HG03135 (cell line): ENCODE measurements around the gene SEPHS2.

Source experiments
- ATAC-seq: cut with Tn5 transposase; IDR thresholded peaks from one replicate; pipeline ENCODE4 v1.9.1; 2021; ENCODE audit warnings: mild to moderate bottlenecking, moderate library complexity; ENCODE audit not compliant: unreplicated experiment

SEPHS2 gene

GRCh38 chr16:30430428-30430970, 15.2 kb downstream of the SEPHS2 start:
- ATAC-seq, result peak; percentile 7

- ATAC-seq, result peak; percentile 95
These were observed 15.8 kb downstream of the SEPHS2 start, which contains the start of gene DCTPP1 for GRCh38 chr16:30429678-30430427. TSS of gene DCTPP1 (minus strand) at chr16:30430030. CDS start at chr16:30429980, 50 bp downstream.

- ATAC-seq, result peak; percentile 7
These were observed 16.3 kb downstream of the SEPHS2 start for GRCh38 chr16:30429418-30429677.

GRCh38 chr16:30428055-30428454, 17.6 kb downstream of the SEPHS2 start:
- ATAC-seq, result no peak

- no peak for ATAC-seq
These were observed 24.7 kb downstream of the SEPHS2 start for GRCh38 chr16:30421010-30421409.

- ATAC-seq, result no peak
These were observed 27.1 kb downstream of the SEPHS2 start for GRCh38 chr16:30418350-30419181.

- ATAC-seq, result peak; percentile 74
These were observed 27.9 kb downstream of the SEPHS2 start for GRCh38 chr16:30417529-30418349.

- no peak for ATAC-seq
These were observed 28.8 kb downstream of the SEPHS2 start for GRCh38 chr16:30416624-30417528.

- no peak for ATAC-seq
These were observed 29.5 kb downstream of the SEPHS2 start for GRCh38 chr16:30416047-30416603.

GRCh38 chr16:30414159-30414558, 31.5 kb downstream of the SEPHS2 start:
- ATAC-seq, result no peak

GRCh38 chr16:30413112-30413806, 32.4 kb downstream of the SEPHS2 start:
- no peak for ATAC-seq

GRCh38 chr16:30409125-30410060, 36.3 kb downstream of the SEPHS2 start:
- ATAC-seq, result no peak

- ATAC-seq, result no peak
These were observed 37.7 kb downstream of the SEPHS2 start for GRCh38 chr16:30407804-30408534.

- ATAC-seq, result peak; percentile 59
These were observed 38.4 kb downstream of the SEPHS2 start, which contains the start of gene ZNF771 for GRCh38 chr16:30407102-30407803. TSS of gene ZNF771 (plus strand) at chr16:30407606. CDS start at chr16:30408054, 448 bp downstream.

GRCh38 chr16:30406795-30407101, 38.9 kb downstream of the SEPHS2 start:
- no peak for ATAC-seq

GRCh38 chr16:30401768-30402425, 43.8 kb downstream of the SEPHS2 start:
- no peak for ATAC-seq
